CD4-positive, alpha-beta T cell treated with Interleukin-6 at 100 ng/mL for 8 hours (primary cell): ENCODE measurements around the gene SRPRB.

Experiments
- DNase-seq: peaks from one replicate; pipeline ENCODE4 v3.0.0-alpha.2; 2020; ENCODE audit warnings: mixed read lengths, low spot score

Gene SRPRB

DNA sequence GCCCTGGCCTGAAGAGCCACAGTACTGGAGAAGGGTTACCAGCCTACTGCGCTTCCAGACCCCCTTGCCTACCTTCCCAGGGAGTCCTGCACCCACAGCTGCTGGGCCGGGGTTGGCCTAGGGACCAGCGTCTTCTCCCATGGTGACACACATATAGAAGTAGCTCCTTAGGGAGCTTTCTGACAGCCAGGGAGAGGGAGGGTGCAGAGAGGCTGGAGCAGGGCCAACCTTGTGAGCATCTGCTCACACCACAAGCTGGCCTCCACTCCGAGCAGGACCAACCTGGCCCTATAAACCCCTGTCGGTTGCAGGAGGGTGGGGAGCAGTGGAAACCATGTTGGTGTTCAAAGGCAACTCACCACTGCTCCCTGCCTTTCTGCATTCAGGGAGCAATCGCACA is 35.2 kb downstream of the SRPRB start:
- DNase-seq, result no peak

DNA sequence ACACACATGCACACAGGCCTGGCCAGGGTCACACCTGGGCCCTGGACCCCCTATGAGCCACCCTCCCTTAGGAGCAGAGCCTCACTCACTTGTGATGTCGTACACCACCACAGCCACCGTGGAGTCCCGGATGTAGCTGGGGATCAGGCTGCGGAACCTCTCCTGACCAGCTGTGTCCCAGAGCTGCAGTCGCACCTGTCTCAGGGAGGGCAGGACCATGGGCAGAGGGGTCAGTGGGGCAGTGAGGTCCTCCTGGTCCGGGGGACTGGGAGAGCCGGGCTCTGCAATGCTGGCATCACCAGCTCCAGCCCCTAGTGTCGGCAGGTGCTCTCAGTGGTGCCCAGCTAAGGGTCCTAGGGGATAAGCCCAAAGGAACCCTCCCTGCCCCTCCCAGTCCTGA is 35.6 kb downstream of the SRPRB start:
- DNase-seq, result no peak

DNA sequence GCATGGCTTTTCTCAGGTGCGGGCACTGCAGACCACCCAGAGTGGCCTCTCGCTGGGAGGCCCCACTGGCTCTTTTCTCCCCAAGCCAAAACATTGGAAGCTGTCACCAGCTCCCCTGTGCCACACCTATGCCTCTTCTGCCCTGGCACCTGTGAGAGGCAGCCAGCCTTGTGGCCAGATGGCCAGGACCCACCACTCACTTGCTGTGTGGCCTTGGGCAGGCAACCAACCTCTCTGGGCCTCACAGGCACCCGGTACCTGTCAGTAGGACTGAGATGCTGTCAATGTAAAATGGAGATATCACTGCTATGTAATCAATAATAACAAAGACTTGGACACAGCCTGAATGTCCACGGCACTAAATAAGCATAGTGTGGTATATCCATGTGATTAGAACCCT is 36.5 kb downstream of the SRPRB start:
- no peak for DNase-seq

DNA sequence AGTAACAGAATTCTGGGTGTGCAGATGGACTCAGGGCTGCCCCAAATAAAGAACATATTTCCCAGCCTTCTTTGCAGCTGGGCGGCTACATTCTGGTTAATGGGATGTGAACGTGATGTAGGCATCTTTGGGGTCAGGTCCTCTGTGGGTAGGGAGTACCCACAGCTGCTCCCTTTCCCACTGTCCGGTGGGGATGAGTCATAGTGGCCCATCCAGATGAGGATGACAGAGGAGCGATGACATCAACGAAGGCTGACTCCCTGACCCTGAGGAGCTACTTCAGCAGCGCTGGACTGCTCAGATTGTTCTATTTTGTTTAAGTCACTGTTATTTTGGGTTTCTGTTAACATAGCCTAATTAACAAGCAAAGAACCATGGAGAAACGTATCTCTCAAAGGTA is 38.0 kb downstream of the SRPRB start:
- DNase-seq, result no peak

DNA sequence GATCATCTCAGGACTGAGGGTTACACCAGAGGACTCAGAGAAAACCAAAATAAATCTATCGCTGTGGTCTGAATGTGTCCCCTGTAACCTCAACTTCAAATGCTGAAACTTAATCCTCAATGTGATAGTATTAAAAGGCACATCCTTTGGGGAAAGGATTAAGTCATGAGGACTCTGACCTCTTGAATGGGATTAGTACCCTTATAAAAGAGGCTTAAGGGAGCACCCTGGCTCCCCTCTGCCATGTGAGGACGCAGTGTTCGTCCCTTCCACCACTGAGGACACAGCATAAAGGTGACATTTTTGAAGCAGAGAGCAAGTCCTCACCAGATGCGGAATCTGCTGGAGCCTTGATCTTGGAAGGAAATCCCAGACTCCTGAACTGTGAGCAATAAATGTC is 39.5 kb downstream of the SRPRB start:
- no peak for DNase-seq

DNA sequence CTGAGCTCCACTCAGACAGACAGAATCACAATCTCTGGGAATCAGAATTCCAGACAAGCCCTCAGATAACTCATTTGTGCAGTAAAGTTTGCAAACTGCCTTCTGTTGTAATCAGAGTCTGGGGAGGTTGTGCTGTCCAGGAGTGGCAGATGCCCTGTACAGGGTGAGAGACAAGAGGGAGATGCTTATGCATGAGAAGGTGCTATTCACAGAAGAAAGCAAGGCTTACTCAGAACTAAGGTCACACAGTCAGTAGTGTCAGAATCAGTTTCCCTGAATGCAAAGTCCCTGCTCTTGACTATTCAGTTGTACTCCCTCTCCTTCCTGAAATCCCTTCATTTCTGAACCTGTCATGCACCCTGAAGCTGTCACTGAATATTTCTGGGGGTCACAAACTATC is 43.7 kb downstream of the SRPRB start:
- no peak for DNase-seq

DNA sequence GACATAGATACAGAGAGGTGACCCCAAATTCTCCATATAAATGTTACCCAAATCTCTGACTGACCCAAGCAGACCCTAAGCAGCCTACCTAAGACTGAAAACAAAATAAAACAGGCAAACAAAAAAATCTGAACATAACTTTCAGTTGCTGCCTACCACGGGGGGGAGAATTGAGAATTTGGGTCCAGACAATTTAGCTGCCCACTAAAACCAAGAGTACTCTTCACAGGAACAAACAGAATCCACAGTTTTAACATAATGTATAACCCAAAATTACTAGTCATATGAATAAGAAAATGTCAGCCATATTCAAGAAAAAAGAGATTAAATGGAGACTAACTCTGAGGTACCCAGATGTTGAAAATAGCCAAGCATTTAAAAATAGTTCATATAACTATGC is 44.4 kb downstream of the SRPRB start:
- no peak for DNase-seq

DNA sequence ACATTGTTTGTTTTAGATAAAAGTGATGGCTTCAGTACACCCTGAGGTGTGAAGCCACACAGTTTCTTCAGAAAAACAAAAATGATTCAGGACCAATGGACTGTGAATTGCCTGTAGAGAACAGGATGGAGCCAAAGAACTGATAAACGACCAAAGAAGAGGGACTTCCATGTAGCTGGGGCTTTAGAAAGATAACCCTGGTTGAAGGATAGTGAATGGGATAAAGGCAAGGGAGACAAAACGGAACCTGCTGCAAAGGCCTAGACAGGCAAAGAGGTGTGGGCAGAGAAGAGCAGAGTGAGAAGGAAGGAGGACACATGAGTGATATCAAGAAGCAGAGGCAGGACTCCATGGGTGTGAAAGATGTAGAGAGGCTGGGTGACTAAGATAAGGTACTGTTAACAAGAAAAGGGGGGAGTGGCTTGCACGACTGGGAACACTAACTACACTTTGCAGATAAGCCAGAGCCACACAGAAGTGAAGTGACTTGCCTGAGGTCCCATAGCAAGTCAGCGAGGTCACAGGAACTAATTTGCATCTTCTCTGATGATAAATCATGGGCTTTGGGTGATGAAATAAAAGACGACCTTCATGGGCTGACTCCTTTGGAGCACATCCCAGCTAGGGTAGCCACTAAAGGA is 45.8 kb downstream of the SRPRB start:
- DNase-seq, result no peak

DNA sequence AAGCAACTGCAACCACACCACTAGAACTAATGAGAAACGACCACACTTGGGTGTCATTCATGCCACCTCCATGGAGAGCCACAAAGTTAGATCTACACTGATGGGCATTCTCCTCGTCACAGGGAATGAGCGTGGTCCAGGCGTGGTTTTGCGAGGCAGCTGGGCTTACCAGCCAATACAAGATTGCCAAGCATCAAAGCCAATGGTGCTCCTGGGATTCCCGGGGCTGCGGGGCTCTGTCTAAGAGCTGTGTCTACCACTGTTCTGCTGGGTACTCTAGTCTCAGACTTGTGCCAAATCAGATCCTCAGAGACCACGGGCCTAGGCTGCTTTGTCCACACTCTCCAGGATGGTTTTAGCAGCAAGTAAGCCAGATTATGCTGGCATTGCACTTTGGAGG is 46.3 kb downstream of the SRPRB start:
- no peak for DNase-seq

DNA sequence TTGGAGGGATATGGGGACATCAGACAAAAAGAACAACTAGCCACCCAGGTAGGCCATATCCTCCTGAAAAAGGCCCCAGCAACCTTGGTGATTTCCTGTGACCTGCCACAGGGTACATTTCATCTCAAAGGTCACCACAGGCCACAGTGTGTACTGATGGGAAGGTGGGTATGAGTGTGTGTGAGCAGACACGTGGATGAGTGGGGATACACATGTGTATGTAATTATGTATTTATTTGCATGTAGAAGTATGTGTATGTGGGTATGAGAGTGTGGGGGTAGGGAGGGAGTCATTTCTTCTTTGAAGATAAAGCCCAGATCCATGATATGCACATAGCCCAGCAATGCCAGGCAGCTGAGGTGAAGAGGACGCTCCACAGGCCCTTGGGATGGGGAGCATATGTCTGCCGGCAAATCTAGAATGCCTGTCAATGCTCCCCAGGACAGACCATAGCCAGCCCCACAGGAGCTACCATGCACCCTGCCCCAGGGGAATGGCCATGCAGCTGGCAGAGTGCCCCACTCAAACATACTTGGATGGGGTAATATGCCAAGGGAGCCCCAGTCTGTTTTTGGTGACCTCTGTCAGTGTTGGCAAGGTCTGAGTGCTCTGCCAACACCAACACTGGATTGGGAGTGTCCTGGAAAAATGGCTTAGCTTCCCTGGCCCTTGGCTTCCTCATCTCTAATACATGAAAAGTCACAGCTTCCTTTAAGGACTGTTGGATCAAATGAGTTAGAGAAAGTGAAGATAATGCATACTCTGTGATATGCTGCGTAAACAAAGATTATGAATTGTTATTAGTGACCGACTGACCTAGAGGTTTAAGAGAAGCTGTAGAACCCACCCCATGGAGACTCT is 47.7 kb downstream of the SRPRB start:
- DNase-seq, result no peak

DNA sequence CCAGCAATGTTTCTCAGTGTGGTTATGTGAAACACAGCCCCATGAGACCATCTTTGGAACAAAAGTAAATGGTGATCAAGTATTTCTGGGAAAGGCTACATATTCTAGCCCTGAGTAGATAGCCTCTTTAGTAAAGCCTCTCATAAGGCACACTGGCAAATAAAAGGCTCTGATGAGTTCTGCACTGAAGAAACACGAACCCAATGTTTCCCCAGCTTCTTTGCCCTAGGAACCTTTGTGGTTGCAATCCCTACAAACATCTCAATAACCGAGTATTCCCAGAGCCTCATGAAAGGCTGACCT is 48.3 kb downstream of the SRPRB start:
- no peak for DNase-seq

DNA sequence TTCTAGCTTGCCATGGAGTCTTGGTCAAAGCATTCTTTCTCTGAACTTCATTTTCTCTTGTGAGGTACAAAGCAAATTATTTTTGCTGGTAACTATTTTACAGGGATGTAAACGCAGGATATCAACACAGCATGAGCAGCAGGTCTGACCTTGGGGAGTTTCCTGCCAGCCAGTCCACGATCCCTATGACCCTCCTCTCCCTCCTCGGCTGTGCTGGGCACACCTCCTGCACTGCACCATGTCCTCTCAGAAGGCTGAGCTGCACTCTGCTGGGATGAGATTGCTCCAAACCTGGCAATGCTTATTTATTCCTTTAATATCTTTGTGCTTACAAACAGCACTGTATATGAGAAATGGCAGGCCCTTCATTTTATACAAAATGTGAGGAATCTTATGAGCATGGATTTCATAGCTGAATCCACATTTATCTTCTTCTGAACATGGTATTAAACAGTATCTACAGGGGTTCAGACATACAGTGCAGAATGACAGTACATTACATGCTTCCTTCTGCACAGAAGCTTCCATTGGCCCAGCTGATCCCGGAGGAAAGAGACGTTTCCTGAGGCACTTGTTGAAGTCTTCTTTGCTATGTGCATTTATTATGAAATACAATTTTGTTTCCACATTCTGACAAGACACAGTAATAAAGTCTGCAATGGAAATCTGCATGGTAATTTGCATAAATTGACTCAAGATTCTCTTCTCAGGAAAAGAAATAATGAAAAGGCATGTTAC is 48.8 kb downstream of the SRPRB start:
- DNase-seq, result no peak

DNA sequence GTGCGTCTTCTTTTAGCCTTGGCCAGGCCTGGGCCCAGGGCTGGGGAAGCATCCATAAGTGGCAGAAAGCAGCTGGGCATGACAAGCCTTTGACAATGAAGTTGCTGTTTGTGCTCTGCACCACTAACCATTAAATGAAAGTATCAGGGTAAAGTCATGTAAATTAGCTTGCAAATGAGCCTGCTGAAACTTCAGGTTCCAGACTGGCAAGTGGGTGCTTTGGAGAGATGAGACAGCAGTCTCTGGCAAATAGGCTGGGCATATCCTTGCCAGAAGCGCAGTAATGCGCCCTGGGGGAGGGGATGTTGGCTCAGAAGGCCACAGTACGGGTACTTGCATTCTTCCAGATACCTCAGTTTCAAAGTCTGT is 49.4 kb downstream of the SRPRB start:
- DNase-seq, result no peak

DNA sequence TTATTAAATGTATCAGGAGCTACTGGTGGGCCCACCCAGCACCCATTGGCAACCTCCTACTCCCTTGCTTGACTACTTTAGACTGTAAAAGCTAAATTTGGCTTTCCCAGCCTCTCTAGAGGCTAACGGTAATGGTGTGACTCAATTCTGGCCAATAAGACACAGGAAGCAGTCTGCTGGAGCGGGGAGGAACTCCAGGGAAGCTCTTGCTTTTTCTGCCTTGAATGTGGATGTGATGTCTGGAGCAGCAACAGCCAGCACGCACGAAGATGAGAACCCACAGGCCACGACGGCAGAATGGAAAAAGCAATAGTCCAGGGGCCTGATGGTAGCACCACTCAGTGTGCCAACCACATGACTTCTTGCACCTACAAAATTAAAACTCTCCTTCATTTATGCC is 50.2 kb downstream of the SRPRB start:
- no peak for DNase-seq

DNA sequence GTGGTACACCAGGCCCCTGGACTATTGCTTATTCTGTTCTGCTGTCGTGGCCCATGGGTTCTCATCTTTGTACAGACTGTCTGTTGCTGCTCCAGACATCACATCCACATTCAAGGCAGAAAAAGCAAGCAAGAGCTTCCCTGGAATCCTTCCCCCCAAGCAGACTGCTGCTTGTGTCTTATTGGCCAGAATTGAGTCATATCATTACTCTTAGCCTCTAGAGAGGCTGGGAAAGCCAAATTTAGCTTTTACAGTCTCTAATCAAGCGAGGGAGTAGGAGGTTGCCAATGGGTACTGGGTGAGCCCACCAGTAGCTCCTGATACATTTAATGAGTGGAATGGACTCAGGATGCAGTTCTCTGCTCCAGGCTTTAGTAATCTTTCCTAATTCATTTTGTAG is 50.7 kb downstream of the SRPRB start:
- DNase-seq, result no peak

DNA sequence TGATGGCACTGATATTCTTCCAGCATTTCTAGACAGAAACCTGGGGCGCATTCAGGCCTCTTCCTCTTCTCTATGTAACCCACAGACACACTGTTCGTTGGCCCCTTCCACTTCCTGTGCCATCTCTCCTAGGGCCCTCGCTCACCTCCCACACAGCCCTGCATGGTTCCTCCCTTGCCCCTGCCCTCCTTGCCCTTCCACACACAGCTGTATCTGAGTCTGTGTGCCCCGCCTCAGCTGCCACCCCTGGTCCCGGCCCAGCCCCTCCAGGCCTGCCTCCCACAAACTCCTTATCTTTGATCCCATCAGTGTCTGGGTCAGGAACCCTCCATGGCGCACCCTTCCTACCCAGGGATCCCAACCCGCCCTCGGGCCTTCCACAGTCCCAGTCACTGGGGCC is 52.2 kb downstream of the SRPRB start:
- DNase-seq, result no peak

DNA sequence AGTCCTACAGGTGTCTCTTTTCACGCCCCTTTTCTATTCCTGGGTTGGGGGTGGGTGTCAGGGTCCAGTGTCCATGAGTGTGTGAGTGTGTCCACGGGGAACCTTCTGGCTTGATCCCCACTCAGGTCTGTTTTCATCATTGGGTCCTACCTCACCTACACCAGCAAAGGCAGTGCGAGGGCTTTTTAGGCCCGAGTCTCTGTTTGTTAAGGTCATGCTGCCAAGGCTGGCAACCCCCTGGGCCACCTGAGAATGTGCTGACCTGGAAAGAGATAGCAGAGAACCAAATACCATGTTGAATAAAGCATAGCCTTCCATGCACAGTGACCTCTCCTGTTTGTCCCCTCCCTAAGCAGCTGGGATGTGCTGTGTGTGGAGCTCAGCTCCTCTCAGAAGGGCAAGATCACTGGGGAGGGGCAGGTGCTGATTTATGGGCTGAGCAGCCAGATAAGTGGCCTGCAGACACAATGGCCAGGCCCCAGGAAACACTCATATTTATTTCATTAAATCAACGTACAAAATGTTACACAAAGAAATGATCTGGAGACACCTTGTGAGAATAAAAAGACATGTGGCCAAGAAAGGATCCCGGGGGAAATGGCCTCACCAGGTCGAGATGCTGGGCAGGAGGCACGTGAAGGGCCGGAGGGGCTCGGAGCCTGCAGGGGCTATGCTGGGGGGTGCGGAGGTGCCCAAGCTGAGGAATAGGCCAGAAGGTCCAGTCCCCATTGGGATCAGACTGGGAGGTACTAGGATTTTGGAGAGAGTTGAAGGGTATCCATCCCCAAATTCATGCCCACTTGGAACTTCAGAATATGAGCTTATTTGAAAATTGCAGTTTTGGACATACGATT is 54.0 kb downstream of the SRPRB start:
- DNase-seq, result no peak

DNA sequence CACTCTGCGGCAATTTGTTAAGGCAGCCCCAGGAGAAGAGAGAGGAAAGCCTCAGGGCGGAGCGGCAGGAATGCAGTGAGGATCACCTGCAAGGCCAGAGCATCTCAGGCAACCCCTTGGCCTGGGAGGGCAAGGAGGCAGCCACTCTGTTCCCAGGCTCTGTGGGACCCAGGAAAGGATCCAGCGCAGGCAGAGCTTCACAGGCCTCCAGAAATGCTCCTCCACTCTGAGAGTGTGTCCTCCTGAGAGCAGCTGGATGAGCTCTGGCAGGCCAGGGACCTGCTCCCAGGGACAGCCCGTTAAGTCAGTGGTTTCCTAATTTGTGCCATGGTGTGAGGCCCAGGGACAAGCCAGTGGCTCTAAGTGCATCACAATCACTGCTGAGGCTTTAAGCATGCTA is 54.9 kb downstream of the SRPRB start:
- no peak for DNase-seq

DNA sequence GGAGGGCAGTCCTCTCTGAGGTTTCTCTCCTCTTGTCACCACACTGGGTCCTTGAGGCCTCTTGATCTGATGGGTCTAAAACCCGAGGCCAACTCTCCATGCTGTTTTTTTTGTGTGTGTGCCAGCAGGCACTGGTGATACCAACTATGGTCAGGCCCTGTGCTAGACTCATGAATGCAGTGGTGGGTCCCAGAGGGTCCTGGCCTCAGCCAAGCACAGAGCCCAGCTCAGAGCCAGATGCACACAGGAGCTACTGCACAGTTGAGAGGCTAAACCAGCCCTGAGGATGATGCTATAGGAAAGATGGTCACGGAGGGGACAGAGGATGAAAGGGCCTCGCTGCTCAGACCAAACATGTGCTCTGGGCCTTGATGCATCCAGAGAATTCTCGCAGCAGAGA is 56.5 kb downstream of the SRPRB start:
- DNase-seq, result no peak

DNA sequence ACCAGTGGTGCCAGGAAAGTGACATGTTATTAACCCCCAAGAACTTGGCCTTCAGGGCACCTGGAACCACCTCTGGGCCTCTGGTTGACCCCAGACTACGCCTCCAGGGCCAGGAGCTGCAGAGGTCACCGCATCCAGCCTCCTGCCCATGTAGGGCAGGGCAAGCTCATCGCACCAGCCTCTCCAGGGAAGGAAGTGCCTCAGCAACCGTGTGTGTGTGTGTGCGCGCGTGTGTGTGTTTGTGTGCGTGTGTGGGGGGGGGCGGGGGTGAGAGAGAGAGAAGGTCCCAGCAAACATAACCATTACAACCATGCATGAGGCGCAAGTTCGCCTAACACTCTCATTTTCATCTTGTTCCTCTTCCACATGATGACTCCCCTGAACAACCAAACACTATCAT is 58.3 kb downstream of the SRPRB start:
- DNase-seq, result no peak

DNA sequence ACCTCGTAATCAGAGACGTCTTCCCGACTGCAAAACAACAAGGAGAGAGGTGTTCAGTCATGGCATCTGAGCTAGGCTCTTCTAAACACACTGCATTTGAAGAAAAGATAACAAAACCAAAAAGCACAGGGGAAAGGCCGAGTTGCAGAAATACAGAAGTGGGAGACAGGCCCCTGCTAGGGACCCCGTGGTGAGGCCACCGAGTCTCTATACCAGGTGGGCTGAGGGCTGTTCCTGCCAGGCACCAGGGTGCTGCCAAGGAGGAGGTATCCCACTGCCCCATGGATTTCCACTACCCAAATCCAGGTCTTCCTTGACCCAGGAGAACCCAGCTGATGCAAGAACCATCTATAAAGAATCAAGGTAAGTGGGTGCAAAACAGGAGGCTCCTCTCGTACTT is 59.0 kb downstream of the SRPRB start:
- no peak for DNase-seq

DNA sequence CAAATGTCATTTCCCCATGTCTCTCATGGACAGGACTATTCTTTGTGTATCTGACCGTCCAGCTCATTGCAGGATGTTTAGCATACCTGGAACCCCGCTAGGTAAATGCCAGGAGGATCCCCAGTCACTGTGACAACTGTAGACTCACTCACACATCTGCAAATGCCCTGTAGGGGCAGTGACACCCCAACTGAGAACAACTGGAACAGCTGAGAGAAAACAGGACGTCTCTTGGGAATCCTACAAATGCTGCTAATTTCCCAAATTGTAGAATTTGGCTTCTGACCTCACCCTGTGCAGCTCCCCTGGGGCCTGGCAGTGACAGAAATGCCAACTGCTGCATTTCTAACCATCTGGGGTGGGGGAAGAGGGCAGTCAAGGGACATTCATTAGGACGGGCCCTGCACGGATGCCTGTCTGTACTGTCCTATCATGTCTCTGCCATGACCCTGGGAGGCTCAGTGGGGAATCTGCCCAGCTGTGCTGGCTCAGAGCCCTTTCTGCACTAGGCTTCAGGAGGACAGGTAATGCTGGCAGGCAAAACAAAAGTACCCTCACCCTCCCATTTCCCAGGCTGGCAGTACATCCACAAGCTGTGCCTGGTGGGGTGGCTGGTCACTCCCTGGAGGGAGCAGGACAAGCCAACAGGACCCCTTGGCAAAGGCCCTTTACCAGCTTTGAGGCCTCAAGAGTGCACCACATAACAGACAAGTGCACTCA is 59.7 kb downstream of the SRPRB start:
- DNase-seq, result no peak
